UCSD-AML1 (cell line): Measurements from ENCODE around the gene SURF2.

Source experiments
- DNase-seq: peaks from one replicate; lab custom pipeline; 2025; ENCODE audit not compliant: unreplicated experiment; lab: John Stamatoyannopoulos, UW

SURF2 gene

GRCh38 chr9:133335924-133336811 lies 20.2 kb upstream of the SURF2 start, which contains the start of gene SURF6:
TSS of gene SURF6 (minus strand) at chr9:133336188. CDS start at chr9:133336132, 56 bp downstream.
- peak; percentile 93 for DNase-seq

GRCh38 chr9:133339641-133340040 lies 16.7 kb upstream of the SURF2 start:
- DNase-seq, result no peak

- peak; percentile 71 for DNase-seq
Measured at GRCh38 chr9:133340256-133340655, 16.1 kb upstream of the SURF2 start.

- DNase-seq, result no peak
Measured at GRCh38 chr9:133340916-133341315, 15.4 kb upstream of the SURF2 start.

- DNase-seq, result peak; percentile 80
Measured at GRCh38 chr9:133341369-133342068, 14.8 kb upstream of the SURF2 start.

- no peak for DNase-seq
Measured at GRCh38 chr9:133342069-133342406, 14.3 kb upstream of the SURF2 start.

- no peak for DNase-seq
Measured at GRCh38 chr9:133342570-133342969, 13.8 kb upstream of the SURF2 start.

- no peak for DNase-seq
Measured at GRCh38 chr9:133344071-133344470, 12.3 kb upstream of the SURF2 start.

- no peak for DNase-seq
Measured at GRCh38 chr9:133344979-133345378, 11.4 kb upstream of the SURF2 start.

- DNase-seq, result no peak
Measured at GRCh38 chr9:133345596-133345995, 10.8 kb upstream of the SURF2 start.

- DNase-seq, result no peak
Measured at GRCh38 chr9:133346021-133346785, 10.1 kb upstream of the SURF2 start.

- peak; percentile 62 for DNase-seq
Measured at GRCh38 chr9:133347515-133347984, 8.8 kb upstream of the SURF2 start.

- DNase-seq, result peak; percentile 89
Measured at GRCh38 chr9:133347985-133348717, 8.2 kb upstream of the SURF2 start, which contains the start of the genes MED22 and RPL7A. TSS of gene MED22 (minus strand) at chr9:133348131. CDS start at chr9:133346662, 1,469 bp downstream. TSS of gene RPL7A (plus strand) at chr9:133348218. CDS start at chr9:133348244, 26 bp downstream.

GRCh38 chr9:133348718-133349573 lies 7.4 kb upstream of the SURF2 start:
- DNase-seq, result no peak

GRCh38 chr9:133349965-133350616 lies 6.3 kb upstream of the SURF2 start:
- DNase-seq, result no peak

- no peak for DNase-seq
Measured at GRCh38 chr9:133351526-133351907, 4.8 kb upstream of the SURF2 start.

GRCh38 chr9:133351908-133352634 lies 4.3 kb upstream of the SURF2 start:
- peak; percentile 72 for DNase-seq

GRCh38 chr9:133352635-133353340 lies 3.6 kb upstream of the SURF2 start:
- DNase-seq, result no peak
